Measurements from ENCODE around the gene TBCA. TPM values are rescaled to one million over a fixed set of nuclear protein-coding genes. Genes with fewer than 3 reads are reported as not detected.

Gene TBCA
- total RNA-seq, 1 experiment from 2014 or later, result 330 TPM

- no peak overlapping the region for H3K27ac ChIP-seq (ENCODE audit: insufficient read length, low read depth, low read length)
- H3K27me3 ChIP-seq (ENCODE audit: insufficient read depth, low read length), result no peaks in the 10 kb centered on the region
- H3K56ac ChIP-seq (ENCODE audit: insufficient read length, low read depth, low read length), result no peak overlapping the region
- H3K23ac ChIP-seq (ENCODE audit: insufficient read length, low read depth, low read length), result no peak overlapping the region
- Mint-ChIP-seq H3K4me1 (peaks cover 2 to 3% of the 10 kb centered on the region in 2 experiments; a peak in 1 of 4 replicates), H3K36me3 (ENCODE audit: insufficient read depth in 1 of 3, low read depth in 3 of 3) (peaks cover 0 to 2% (median 0%) of the 10 kb centered on the region in 3 experiments; a peak in 2 of 7 replicates), H3K27ac (no peak overlapping the region), H3K9me3 (no peaks in the 10 kb centered on the region), H3K27me3 (ENCODE audit: low read depth) (no peaks in the 10 kb centered on the region), H3K4me3 (no peak overlapping the region)
- no peak overlapping the region for H2BK15ac ChIP-seq (ENCODE audit: low read depth, low read length)
- no peak overlapping the region for H4K8ac ChIP-seq (replicated peaks; ENCODE audit: insufficient read length, low read depth, low read length)
- no peak overlapping the region for H3K4ac ChIP-seq (ENCODE audit: low read depth, low read length)
- H2BK20ac ChIP-seq (ENCODE audit: low read depth, low read length, poor library complexity, severe bottlenecking), result no peak overlapping the region
- H2BK120ac ChIP-seq (ENCODE audit: low read depth, low read length, poor library complexity, severe bottlenecking), result no peak overlapping the region
- no peaks in the 10 kb centered on the region for H4K20me1 ChIP-seq (ENCODE audit: control insufficient read depth, insufficient read depth, insufficient read length)
- H3K79me1 ChIP-seq (ENCODE audit: insufficient read depth, low read depth, low read length, poor library complexity, severe bottlenecking), result no peaks in the 10 kb centered on the region
- H3K9me3 ChIP-seq (ENCODE audit: control insufficient read depth, low read depth, low read length), result no peaks in the 10 kb centered on the region
- H3K4me2 ChIP-seq (ENCODE audit: insufficient read depth, insufficient read length, low read length), result no peak overlapping the region
- H3K18ac ChIP-seq (ENCODE audit: insufficient read length, low read depth, low read length), result no peak overlapping the region
- no peak overlapping the region for H3K9ac ChIP-seq (ENCODE audit: extremely low read depth, insufficient read length, low read length)
- no peak overlapping the region for H2BK5ac ChIP-seq (ENCODE audit: insufficient read length, low read length)
- no peak overlapping the region for H2AK5ac ChIP-seq (ENCODE audit: insufficient read length, low read length)
- no peaks in the 10 kb centered on the region for H3K23me2 ChIP-seq (ENCODE audit: insufficient read length, low read depth, low read length, poor library complexity, severe bottlenecking)
- TF ChIP-seq CTCF (conservative IDR thresholded peaks at IDR 0.05), result no peak
- H3K79me2 ChIP-seq (ENCODE audit: insufficient read depth, low read length), result peaks cover 7% of the 10 kb centered on the region; the same call in 1 of the 2 replicates
- no peak overlapping the region for H4K5ac ChIP-seq (ENCODE audit: insufficient read length, low read depth, low read length)
- no peak overlapping the region for H2AFZ ChIP-seq (ENCODE audit: low read length)
- H3K4me1 ChIP-seq (ENCODE audit: insufficient read depth, low read length), result no peaks in the 10 kb centered on the region
- WGBS (ENCODE audit: extremely low coverage, insufficient read length, low lambda C conversion rate), result no CpG with 5 or more reads among the region's 7 CpGs
- no peak overlapping the region for H4K91ac ChIP-seq (ENCODE audit: insufficient read length, low read depth, low read length)
- no peak for DNase-seq
- H3T11ph ChIP-seq (ENCODE audit: low read length), result no peak overlapping the region
- no peak overlapping the region for H2BK12ac ChIP-seq (ENCODE audit: insufficient read length, low read depth, low read length)
- H3K14ac ChIP-seq (ENCODE audit: insufficient read depth, low read length), result no peak overlapping the region
These were observed 50.5 kb downstream of the TBCA start for GRCh38 chr5:77725616-77726015.

Data from H9 (cell line).